Spinal cord (tissue), 10 donors: ENCODE data around the gene MYH11. TPM values are rescaled to one million over a fixed set of nuclear protein-coding genes. Genes with fewer than 3 reads are reported as not detected.
"Not testable (repeated sequence)": the region's sequence is repeated elsewhere in the genome, so short reads cannot be mapped to it uniquely, and the experiment has no call there.

ENCODE experiments used
- DNase-seq, 6 donors: peaks; one replicate each; pipeline versions ENCODE4 v3.0.0 to v3.0.0-alpha.2; 2013 to 2015; ENCODE audit warnings: low spot score in 6 of 6, low read depth in 4 of 6
- H3K27ac ChIP-seq: one replicate; pipeline ENCODE4 v1.5.1; 2013; ENCODE audit warnings: low read depth, low read length, control low read depth
- H3K27me3 ChIP-seq: one replicate; pipeline ENCODE4 v1.6.1; 2013; ENCODE audit warnings: low read length; ENCODE audit not compliant: control insufficient read depth, insufficient read depth
- H3K36me3 ChIP-seq: one replicate; pipeline ENCODE4 v1.6.1; 2013; ENCODE audit warnings: low read length; ENCODE audit not compliant: control insufficient read depth, insufficient read depth
- H3K4me1 ChIP-seq: one replicate; pipeline ENCODE4 v1.6.1; 2013; ENCODE audit warnings: low read length; ENCODE audit not compliant: control insufficient read depth, insufficient read depth
- H3K4me3 ChIP-seq: one replicate; pipeline ENCODE4 v1.5.1; 2013; ENCODE audit warnings: low read depth, low read length, control low read depth
- H3K9me3 ChIP-seq: one replicate; pipeline ENCODE4 v1.6.1; 2013; ENCODE audit warnings: low read length; ENCODE audit not compliant: control insufficient read depth, insufficient read depth
- WGBS: methylation state at CpG from one replicate; pipeline ENCODE4 v1.1.5; 2013; ENCODE audit warnings: missing lambda C conversion rate; ENCODE audit not compliant: insufficient coverage; 5-methylcytosine and 5-hydroxymethylcytosine counted together
- polyA plus RNA-seq, 2 donors: library from polyadenylated mRNA; unstranded; fragments of 120-200 nt; gene quantifications; one replicate each; pipeline ENCODE4 v1.2.1, GENCODE V29; 2013; ENCODE audit not compliant: insufficient read length in 2 of 2
- total RNA-seq, 2 donors: library from RNA; depleted of rRNA in 1 of 2; stranded (reverse); fragments of 120-200 nt in 1 of 2; fragments of >200 nt in 1 of 2; gene quantifications; one replicate each; pipeline versions ENCODE4 v1.2.3 to v1.2.4, GENCODE V29; 2013 to 2014
- donor health status: healthy.

MYH11 gene
- total and polyA plus RNA-seq, 4 donors, result 0.93 to 10.6 (median 3.5) TPM

DNA sequence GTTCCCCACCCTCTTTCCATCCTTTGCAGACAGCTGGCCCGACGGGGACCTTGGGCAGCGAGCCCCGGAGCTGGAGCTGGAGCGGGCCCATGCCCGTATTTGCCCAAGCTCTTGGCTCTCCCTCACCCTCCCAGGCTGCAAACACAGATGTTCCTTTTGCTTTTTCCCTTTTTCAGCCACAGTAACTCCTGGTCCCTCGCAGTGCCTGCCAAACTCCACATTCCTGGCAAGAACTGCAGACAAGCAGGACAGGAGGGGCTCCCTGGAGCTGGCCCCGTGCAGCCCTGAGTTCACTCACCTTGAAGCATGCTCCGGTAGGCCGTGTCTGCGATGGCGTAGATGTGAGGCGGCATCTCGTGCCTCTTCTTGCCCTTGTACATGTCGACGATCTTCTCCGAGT, 33.9 kb downstream of the MYH11 start:
- Histone ChIP-seq H3K4me1 (no peaks in the 10 kb centered on the region), H3K9me3 (no peaks in the 10 kb centered on the region), H3K4me3 (no peak overlapping the region), H3K27ac (no peak overlapping the region), H3K27me3 (no peaks in the 10 kb centered on the region), H3K36me3 (no peaks in the 10 kb centered on the region)
- WGBS, result 56% methylated on average over 17 of the region's 17 CpGs
- DNase-seq, result peak in 1 of 6 donors; percentile 41

DNA sequence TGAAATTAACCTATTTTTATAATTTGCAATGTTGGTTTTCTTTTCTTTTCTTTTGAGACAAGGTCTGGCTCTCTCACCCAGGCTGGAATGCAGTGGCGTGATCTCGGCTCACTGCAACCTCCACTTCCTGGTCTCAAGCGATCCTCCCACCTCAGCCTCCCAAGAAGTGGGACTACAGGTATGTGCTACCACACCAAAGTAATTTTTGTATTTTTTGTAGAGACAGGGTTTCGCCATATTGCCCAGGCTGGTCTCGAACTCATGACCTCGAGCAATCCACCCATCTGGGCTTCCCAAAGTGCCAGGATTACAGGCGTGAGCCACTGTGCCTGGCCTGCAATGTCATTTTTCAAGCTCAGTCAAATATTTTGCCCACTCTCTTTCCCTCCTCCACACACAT, 36.0 kb downstream of the MYH11 start:
- no peaks in the 10 kb centered on the region for H3K36me3 ChIP-seq
- peaks cover 2% of the 10 kb centered on the region for H3K9me3 ChIP-seq
- DNase-seq, result no peak
- no peaks in the 10 kb centered on the region for H3K27me3 ChIP-seq
- WGBS, result 100% methylated on average over 2 of the region's 7 CpGs
- H3K4me1 ChIP-seq, result no peaks in the 10 kb centered on the region
- no peak overlapping the region for H3K27ac ChIP-seq
- no peak overlapping the region for H3K4me3 ChIP-seq

DNA sequence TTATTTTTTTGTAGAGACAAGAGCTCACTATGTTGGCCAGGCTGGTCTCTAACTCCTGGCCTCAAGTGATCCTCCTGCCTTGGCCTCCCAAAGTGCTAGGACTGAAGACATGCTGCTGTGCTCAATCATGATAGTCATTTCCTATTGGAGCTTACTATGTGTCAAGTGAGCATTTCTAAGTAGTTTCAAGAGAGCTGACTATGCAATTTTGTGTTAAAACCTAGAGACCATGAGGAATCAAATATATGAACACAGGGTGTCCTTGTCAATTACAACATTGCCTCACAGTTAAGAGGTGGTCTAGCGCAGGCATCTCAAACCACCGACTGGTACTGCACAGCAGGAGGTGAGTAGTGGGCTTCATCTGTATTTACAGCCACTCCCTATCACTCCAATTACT, 37.8 kb downstream of the MYH11 start:
- H3K27ac ChIP-seq, result no peak overlapping the region
- H3K9me3 ChIP-seq, result peaks cover 3% of the 10 kb centered on the region
- H3K36me3 ChIP-seq, result no peaks in the 10 kb centered on the region
- WGBS, result 59% methylated on average over 2 of the region's 2 CpGs
- H3K27me3 ChIP-seq, result no peaks in the 10 kb centered on the region
- H3K4me3 ChIP-seq, result no peak overlapping the region
- no peaks in the 10 kb centered on the region for H3K4me1 ChIP-seq
- DNase-seq, result no peak

DNA sequence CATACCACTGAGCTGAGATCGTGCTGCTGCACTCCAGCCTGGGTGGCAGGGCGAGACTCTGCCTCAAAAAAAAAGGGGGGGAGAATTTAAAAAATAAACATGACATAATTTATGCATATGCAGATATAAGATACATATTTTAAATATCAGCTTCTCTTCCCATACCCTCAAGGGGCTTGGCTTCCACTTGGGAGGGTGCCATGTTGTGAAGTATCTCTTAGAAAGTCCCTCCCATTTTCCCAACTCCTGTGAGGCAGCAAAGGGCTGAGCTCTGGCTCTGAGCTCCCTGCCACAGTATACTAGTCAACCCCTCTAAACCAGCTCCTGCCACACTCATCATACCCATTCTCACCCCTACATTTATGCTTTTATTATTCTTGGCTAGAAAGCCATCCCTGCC, 39.4 kb downstream of the MYH11 start:
- Histone ChIP-seq H3K27ac (no peak overlapping the region), H3K4me1 (no peaks in the 10 kb centered on the region), H3K4me3 (no peak overlapping the region), H3K9me3 (peaks cover 3% of the 10 kb centered on the region), H3K27me3 (no peaks in the 10 kb centered on the region), H3K36me3 (no peaks in the 10 kb centered on the region)
- DNase-seq, result no peak
- no CpG with 5 or more reads among the region's 2 CpGs for WGBS

- Histone ChIP-seq H3K4me1 (no peaks in the 10 kb centered on the region), H3K27ac (no peak overlapping the region), H3K27me3 (no peaks in the 10 kb centered on the region), H3K9me3 (peaks cover 3% of the 10 kb centered on the region), H3K36me3 (no peaks in the 10 kb centered on the region), H3K4me3 (no peak overlapping the region)
- DNase-seq, result no peak
Measured at GRCh38 chr16:15816228-15816627, 40.6 kb downstream of the MYH11 start.

- H3K4me3 ChIP-seq, H3K27ac ChIP-seq, H3K9me3 ChIP-seq, H3K4me1 ChIP-seq, H3K27me3 ChIP-seq, H3K36me3 ChIP-seq, DNase-seq: not testable (repeated sequence)
- 96% methylated on average over 3 of the region's 3 CpGs for WGBS
Measured at GRCh38 chr16:15812401-15812750, 44.5 kb downstream of the MYH11 start.

GRCh38 chr16:15811481-15812400, 45.1 kb downstream of the MYH11 start:
- H3K27ac ChIP-seq, result no peak overlapping the region
- DNase-seq, result no peak
- peaks cover 6% of the 10 kb centered on the region for H3K4me1 ChIP-seq
- no peaks in the 10 kb centered on the region for H3K27me3 ChIP-seq
- no peak overlapping the region for H3K4me3 ChIP-seq
- WGBS, result 43% methylated on average over 7 of the region's 13 CpGs
- no peaks in the 10 kb centered on the region for H3K36me3 ChIP-seq
- peaks cover 3% of the 10 kb centered on the region for H3K9me3 ChIP-seq

DNA sequence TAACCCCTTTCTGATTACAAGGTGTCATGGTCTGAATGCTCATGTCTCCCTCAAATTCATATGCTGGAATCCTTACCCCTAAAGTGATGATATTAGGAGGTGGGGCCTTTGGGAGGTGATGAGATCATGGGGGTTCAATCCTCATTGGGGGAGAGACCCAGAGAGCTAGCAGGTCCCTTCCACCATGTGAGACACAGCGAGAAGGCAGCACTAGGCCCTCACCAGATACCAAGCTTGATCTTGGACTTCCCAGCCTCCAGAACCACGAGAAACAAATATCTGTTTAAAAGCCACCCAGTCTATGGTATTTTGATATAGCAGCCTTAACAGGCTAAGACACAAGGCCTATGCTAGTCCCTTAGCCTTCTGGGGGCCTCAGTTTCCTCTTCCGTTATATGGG, 45.9 kb downstream of the MYH11 start:
- WGBS, result 80% methylated on average over 1 of the region's 3 CpGs
- Histone ChIP-seq H3K36me3 (no peaks in the 10 kb centered on the region), H3K9me3 (peaks cover 2% of the 10 kb centered on the region), H3K27ac (no peak overlapping the region), H3K4me1 (peaks cover 6% of the 10 kb centered on the region), H3K4me3 (no peak overlapping the region), H3K27me3 (no peaks in the 10 kb centered on the region)
- DNase-seq, result no peak

DNA sequence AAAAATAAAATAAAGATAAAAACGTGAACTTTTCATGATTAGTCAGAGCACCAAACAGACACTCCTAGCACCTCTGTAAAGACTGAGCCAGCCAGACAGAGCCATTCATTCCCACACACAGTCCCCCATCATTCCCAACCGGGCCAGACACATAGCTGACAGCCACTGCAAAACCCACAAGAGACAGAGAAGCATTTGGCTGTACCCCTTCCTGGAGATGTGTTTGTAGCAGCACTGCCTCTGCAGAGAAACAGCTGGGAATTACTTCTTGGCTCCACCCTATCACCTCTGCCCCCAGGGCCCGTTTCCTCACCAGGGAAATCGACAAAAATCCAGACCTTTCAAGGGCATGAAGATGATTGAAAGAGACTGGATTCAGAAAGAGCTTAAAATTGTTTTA, 46.4 kb downstream of the MYH11 start:
- Histone ChIP-seq H3K27me3 (no peaks in the 10 kb centered on the region), H3K27ac (no peak overlapping the region), H3K4me1 (peaks cover 6% of the 10 kb centered on the region), H3K9me3 (no peaks in the 10 kb centered on the region), H3K4me3 (no peak overlapping the region), H3K36me3 (no peaks in the 10 kb centered on the region)
- no peak for DNase-seq
- WGBS, result 65% methylated on average over 2 of the region's 4 CpGs

DNA sequence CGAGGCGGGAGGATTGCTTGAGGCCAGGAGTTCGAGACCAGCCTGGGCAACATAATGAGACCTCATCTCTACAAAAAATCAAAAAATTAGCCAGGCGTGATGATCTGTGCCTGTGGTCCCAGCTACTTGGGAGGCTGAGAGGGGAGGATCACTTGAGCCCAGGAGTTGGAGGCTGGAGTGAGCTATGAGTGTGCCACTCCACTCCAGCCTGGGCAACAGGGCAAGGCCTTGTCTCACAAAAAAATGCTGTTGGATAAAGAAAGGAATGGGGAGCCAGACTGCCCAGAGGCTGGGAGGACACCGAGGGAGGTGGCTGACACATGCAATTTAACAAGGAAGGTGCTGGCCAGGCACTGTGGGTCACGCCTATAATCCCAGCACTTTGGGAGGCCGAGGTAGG, 47.5 kb downstream of the MYH11 start:
- H3K4me1 ChIP-seq, H3K27me3 ChIP-seq, H3K27ac ChIP-seq, H3K9me3 ChIP-seq, DNase-seq, H3K36me3 ChIP-seq, H3K4me3 ChIP-seq: not testable (repeated sequence)
- 90% methylated on average over 5 of the region's 7 CpGs for WGBS
